GM19463 (cell line): ENCODE data around the gene SCGB1A1.
"Not testable (repeated sequence)": the region's sequence is repeated elsewhere in the genome, so short reads cannot be mapped to it uniquely, and the experiment has no call there.

ENCODE experiments used
- ATAC-seq: cut with Tn5 transposase; IDR thresholded peaks from one replicate; pipeline ENCODE4 v1.9.1; 2021; ENCODE audit warnings: mild to moderate bottlenecking, moderate library complexity; ENCODE audit not compliant: unreplicated experiment

SCGB1A1 gene

DNA sequence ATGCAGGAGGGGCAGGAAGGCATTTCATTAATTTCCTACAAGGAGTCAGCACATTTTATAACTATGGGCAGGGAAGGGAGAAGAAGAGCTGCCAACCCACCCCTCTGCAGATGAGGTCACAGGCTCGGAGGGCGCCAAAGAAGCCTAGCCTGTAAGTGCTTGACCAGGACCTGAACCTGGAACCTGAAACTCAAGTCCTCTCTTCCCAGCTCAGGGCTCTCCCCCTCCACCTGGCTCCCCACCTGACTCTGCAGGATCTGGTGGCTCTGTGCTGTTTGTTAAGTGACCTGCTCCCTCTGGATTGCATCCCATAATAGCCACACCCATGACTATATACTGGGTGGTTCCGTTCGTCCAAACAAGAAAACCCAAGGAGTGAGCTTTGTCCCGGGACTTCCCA is 27.3 kb downstream of the SCGB1A1 start:
- no peak for ATAC-seq

DNA sequence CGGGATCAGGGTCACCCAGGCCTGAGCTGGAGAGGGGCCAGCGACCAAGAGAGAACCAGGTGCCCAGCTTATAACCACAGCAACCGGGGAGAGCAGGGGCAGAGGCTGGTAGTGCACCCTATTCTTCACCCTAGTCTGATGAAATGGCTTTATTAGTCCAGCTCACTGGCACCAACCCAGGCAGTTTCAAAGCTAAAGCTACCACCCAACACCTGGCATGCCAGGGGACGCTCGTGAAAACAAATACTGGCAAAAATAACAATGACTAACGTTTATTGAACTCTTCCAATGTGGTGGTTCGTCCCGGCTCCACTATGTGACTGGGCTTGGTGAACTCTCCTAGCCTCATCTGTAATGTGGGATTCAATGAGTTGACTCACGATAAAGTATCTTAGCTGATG is 30.6 kb downstream of the SCGB1A1 start:
- no peak for ATAC-seq

DNA sequence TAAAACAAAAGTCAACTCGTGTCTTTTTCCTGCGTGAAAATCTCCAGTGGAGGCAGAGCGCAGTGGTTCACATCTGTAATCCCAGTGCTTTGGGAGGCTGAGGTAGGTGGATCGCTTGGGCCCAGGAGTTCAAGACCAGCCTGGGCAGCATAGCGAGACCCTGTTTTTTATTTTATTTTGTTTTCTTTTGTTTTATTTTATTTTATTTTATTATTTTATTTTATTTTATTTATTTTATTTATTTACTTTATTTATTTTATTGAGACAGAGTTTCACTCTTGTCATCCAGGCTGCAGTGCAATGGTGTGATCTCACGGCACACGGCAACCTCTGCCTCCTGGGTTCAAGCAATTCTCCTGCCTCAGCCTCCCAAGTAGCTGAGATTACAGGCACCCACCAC is 31.1 kb downstream of the SCGB1A1 start:
- ATAC-seq: not testable (repeated sequence)

- ATAC-seq: no peak
These were observed 31.9 kb downstream of the SCGB1A1 start for GRCh38 chr11:62450543-62451240.

DNA sequence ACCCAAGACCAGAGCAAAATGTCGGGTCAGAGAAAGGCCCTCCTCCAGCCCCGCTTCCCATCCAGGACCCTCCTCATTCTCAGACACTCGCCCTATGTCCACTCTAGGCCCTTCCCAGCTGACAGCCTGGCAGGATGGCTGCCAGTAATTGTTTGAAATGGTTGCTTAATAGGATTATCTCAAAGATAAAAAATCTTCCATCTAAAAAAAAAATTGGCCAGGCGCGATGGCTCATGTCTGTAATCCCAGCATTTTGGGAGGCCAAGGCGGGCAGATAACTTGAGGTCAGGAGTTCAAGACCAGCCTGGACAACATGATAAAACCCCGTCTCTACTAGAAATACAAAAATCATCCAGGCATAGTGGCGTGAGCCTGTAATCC is 32.4 kb downstream of the SCGB1A1 start:
- ATAC-seq: no peak

GRCh38 chr11:62452261-62452660 is 33.4 kb downstream of the SCGB1A1 start:
- ATAC-seq: no peak

DNA sequence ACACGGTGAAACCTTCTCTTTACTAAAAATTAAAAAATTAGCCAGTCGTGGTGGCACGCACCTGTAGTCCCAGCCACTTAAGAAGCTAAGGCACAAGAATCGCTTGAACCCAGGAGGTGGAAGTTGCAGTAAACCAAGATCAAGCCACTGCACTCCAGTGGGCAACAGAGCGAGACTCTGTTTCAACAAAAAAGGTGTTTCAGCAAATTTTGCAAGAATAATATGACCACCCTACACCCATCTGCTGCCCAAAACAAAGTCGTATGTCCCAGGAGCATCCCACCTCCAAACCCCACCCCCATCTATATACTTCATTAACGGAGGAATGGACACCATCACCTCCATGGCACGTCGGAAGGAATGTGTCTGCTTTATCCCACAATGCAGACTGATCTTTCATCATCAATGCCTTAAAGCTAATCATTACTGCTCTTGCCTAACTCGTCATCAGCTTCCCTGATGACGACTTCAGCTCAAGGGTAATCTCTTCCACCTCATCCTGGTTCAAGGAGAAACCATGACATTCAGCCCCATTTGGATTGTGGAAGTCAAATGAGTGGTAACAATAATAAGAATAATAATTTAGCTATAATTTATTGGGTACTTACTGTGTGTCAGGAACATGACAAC is 34.1 kb downstream of the SCGB1A1 start:
- ATAC-seq: no peak

DNA sequence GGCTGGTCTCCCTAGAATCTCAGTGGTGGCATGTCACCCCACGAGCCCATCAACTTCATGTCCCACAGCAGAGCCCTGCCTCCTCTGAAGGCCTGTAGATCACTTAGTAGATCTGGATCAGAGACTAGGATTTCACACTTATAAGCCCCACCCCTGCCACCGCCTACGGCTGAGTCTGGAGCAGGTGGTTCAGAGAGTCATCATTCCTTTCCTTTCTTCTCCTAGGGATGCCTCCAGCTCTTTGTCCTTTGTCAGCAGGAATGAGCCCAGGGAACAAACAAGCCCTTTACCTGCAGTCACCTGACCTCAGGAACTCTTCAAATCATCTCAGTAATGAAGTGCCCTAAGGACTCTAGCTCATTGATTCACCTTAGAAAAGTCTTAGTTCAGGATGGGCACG is 37.8 kb downstream of the SCGB1A1 start:
- no peak for ATAC-seq

GRCh38 chr11:62457478-62457877 is 38.6 kb downstream of the SCGB1A1 start:
- no peak for ATAC-seq

DNA sequence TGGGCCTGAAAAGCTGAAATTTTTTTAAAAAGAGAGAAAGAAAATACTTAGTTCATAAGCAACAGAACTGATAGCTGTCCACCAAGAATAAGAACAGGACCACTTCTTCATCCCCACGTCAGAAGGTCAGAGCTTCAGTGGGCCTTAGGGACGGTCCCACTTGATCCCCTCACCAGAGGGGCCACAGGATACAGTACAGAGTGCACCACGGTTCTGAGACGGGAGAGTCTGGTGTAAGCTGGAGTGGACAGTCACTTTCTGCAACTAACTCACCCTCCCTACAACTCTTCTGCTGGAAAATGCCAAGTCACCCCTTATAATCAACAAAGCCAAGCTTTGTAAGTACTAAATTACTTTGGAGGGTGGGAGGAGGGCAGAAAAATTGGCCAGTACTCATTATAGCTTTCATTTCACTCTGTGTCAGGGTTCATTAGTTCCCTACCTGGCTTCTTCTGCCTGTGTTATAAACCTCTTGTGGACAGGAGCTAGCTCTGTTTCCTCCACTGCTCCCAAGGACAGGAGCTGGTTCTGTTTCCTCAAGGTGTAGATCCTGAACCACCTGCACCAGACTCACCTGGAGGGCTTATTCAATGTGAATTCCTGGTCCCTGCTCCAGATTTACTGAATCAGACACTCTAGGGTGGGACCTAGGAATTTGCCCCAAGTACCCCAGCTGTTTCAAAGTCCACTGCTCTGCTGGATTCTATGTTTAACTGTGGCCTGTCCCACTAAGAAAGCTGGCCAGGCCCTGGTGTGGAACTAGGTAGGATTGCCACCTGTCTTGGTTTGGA is 39.6 kb downstream of the SCGB1A1 start:
- ATAC-seq: no peak

DNA sequence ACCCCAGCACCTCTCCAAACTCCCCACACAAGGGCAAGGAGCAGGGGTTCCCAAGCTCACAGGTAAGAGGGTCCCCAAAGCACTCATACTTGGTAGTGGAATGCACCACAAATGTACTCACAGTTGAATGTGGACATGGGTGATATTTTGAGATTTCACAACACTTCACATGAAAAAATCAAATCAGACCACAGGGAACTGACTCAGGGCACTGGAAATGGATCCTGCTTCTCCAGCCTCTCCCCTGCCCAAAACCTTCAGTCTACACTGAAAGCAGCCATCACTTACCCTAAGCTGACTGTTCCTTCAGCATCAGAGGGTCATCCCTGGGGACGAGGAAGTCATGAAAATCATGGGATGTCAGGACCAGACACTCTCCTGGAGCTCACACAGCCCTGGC is 40.2 kb downstream of the SCGB1A1 start:
- no peak for ATAC-seq

DNA sequence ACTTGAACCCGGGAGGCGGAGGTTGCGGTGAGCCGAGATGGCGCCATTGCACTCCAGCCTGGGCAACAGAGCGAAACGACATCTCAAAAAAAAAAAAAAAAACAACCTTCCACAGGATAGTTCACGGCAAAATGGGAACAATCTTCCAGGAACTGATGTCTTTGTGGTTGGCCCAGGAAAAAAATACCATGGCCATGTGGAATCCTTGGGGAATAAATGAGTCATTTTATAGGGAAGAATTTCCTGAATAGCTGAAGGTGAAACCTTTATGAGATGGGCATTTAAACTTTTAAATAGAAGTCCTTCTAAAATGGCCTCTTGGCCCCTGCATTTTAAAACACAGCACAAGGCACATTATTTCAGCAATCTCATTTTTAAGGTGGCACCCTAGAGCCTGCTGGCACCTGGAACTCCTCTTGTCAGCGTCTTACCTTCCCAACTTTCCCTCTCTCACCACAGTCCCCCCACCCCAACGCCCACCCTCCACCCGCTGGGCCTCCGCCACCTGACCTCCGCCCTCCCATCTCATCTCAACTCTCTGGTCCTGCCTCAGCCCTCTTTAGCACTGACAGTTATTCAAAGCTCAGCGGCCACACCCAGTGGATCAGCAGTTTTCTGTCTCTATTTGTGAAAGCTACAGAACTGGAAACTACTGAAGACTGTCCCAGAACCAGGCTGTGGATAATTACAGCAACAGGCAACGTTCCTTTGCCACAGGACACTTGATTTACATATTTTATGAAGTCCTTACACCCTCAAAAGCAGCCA is 43.1 kb downstream of the SCGB1A1 start:
- no peak for ATAC-seq

DNA sequence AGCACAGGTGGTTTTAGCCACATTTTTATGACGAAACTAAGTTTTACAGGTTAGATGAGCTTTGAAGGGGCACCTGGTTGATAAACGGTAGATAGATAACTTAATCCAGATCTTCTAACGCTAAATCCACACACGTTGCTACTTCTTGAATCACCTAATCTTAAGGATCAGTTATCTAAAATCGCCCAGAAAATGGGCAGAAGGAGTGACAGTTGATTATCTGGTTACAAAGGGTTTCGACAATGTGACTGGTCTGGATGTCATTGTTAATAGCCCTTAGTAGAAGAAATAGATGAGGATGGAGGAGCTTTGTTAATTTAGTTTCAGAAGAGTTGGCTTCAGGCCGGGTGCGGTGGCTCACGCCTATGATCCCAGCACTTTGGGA is 43.7 kb downstream of the SCGB1A1 start:
- ATAC-seq: no peak

DNA sequence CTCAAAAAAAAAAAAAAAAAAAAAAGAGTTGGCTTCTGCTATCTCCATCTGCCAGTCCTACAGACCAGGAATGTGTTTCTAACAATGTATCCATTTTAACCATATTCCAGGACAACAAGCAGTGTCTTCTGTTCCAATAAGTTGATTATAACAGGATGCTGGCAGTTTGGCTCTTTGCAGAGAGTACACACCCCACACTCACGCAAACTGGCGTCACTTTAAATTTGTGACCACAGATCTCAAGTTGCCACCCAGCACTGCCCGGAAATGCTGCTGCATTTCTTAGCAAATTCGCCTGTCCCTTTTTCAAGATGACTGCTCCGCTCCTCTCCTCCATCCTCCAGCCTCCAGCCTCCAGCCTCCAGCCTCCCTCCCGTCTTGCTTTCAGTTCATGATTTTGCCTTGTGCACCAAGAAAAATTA is 44.3 kb downstream of the SCGB1A1 start:
- ATAC-seq: no peak

GRCh38 chr11:62464655-62465054 is 45.8 kb downstream of the SCGB1A1 start:
- no peak for ATAC-seq

GRCh38 chr11:62466444-62466843 is 47.6 kb downstream of the SCGB1A1 start:
- ATAC-seq: no peak

DNA sequence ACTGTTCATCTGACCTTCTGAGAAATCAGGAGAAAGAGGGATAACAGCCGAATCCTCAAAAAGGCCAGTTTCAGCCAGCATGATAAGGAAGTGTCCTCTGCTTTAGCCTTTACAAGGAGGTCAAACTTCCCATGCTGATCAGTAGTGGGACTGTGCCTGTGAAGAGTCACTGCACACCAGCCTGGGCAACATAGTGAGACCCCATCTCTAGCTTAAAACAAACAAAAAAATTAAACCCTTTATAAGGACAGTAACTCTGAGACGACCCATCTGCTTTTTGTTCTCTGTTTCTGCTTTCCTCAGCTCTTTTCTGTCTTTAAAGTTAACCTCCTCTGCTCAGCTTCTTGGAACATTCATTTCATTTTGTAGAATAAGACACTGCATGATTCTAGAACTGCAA is 49.7 kb downstream of the SCGB1A1 start:
- ATAC-seq: no peak

DNA sequence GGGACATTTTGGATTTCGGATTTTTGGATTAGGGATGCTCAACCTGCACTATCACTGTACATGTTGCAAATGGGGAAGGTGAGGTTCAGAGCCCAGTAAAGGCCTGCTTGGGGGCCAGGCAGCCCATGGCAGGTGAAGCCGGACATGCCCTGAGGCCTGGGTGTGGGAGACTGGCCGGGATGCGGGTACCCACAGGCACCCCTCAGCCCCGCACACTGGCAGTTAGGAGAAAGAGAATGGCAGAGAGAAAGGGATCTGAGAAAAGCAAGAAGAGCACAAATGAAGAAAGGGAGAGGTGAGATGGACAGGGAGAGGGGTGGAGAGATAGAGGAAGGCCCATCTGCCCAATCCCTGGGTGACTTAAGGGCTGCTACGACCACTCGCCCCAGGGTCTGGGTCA is 52.8 kb downstream of the SCGB1A1 start:
- ATAC-seq: no peak

DNA sequence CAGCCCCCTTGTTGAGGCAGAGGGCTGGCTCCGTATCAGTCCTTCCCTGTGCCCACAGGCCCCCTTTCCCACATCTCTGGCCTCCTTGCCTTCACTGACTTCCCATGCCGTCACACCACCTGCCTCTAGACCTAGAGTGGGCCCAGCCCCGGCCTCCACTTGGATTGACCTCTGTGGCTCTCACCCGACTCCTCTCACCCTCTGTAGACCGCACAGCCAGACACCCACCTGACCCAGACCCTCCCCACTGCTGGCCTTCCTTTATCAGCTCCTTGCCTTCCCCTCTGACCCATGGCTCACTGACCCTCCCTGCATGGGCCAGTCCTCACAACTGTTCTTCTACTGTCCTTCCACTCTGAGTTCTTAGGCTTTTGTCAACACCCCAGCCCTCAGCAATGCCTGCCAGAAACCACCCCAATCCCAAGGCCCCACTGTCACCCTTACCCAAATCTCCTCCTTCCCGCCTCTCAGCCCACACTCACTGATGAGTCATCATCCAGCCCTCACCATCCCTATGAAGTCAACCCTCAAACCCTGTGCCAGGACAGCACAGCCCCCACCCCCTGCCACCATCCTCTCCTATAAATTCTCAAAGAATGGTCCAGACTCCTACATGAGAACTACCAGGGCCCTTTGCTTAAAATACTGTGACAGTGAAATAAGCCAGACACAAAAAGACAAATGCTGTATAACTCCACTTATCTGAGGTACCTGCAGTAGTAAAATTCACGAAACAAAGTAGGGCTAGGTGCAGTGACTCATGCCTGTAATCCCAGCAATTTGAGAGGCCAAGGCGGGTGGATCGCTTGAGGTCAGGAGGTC is 53.4 kb downstream of the SCGB1A1 start:
- ATAC-seq: no peak
